Mucosa of rectum (tissue), 2 donors: ENCODE data around the gene SLC25A51.

Source experiments
- H3K27ac ChIP-seq, 2 donors: one replicate each; pipeline ENCODE4 v1.7.0; 2013; ENCODE audit warnings: inconsistent platforms in 2 of 2, low read depth in 2 of 2, low read length in 2 of 2
- H3K27me3 ChIP-seq, 2 donors: one replicate each; pipeline ENCODE4 v1.7.0; 2013; ENCODE audit warnings: low read length in 2 of 2; ENCODE audit not compliant: control insufficient read depth in 2 of 2, insufficient read depth in 2 of 2
- H3K36me3 ChIP-seq, 2 donors: one replicate each; pipeline ENCODE4 v1.7.0; 2013; ENCODE audit warnings: low read length in 2 of 2; ENCODE audit not compliant: control insufficient read depth in 2 of 2, insufficient read depth in 2 of 2
- H3K4me1 ChIP-seq, 2 donors: one replicate each; pipeline ENCODE4 v1.7.0; 2013; ENCODE audit warnings: low read length in 2 of 2, mild to moderate bottlenecking in 1 of 2; ENCODE audit not compliant: control insufficient read depth in 2 of 2, insufficient read depth in 2 of 2
- H3K4me3 ChIP-seq, 2 donors: one replicate each; pipeline ENCODE4 v1.7.0; 2013; ENCODE audit warnings: low read length in 2 of 2
- H3K9ac ChIP-seq, 2 donors: one replicate each; pipeline ENCODE4 v1.7.0; 2013; ENCODE audit warnings: low read length in 2 of 2, low read depth in 1 of 2, mild to moderate bottlenecking in 1 of 2
- H3K9me3 ChIP-seq, 2 donors: one replicate each; pipeline ENCODE4 v1.7.0; 2013; ENCODE audit warnings: low read length in 2 of 2; ENCODE audit not compliant: control insufficient read depth in 2 of 2
- donor health status: healthy.
- donor health status: Normal muscosa, but diverticular disease.

Gene SLC25A51

DNA sequence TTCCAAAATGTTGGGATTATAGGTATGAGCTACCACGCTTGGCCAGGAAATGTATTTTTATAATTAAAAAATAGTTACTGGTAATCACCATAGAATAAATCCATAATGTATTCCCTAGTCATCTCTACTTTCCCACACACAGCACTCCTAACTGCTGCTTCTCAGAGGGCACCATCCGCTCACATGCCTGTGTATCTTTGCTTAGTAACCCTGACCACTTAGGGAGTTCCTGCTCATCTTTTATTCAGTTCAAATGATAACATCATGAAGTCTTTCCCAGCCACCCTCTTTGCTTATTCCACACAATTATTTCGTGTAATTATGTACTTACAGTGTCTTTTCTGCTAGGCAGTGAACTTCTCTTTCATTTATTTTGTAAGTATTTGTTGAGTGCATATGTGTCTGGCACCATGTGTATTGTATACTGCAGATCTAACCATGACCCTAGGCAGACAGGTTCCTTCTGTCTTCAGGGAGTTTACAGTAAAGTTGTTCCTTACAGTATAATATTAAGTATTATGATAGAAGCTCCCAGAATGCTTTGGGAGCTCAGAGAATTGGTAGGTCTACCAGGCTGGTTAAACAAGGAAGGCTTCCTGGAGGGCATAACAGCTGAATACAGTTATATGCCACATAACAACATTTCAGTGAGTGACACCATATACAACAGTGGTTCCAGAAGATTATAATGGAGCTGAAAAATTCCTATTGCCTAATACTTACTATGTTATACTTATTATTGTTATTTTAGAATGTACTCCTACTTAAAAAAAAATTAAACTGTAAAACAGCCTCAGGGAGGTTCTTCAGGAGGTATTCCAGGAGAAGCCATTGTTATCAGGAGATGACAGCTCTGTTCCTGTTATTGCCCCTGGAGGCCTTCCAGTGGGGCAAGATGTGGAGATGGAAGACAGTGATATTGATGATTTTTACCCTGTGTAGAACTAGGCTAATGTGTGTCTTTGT is 64.1 kb downstream of the SLC25A51 start:
- H3K4me1 ChIP-seq: no peaks in the 10 kb centered on the region
- H3K4me3 ChIP-seq: no peak overlapping the region
- H3K9ac ChIP-seq: no peak overlapping the region
- no peaks in the 10 kb centered on the region for H3K9me3 ChIP-seq
- H3K36me3 ChIP-seq: peaks cover 0 to 5% of the 10 kb centered on the region in 2 donors
- no peaks in the 10 kb centered on the region for H3K27me3 ChIP-seq
- H3K27ac ChIP-seq: no peak overlapping the region
